ENCODE results near the gene EXD3. TPM values are rescaled to one million over a fixed set of nuclear protein-coding genes. Genes with fewer than 3 reads are reported as not detected.

EXD3 gene
- total RNA-seq, 1 donor from 2014 or later = 19.5 TPM

DNA sequence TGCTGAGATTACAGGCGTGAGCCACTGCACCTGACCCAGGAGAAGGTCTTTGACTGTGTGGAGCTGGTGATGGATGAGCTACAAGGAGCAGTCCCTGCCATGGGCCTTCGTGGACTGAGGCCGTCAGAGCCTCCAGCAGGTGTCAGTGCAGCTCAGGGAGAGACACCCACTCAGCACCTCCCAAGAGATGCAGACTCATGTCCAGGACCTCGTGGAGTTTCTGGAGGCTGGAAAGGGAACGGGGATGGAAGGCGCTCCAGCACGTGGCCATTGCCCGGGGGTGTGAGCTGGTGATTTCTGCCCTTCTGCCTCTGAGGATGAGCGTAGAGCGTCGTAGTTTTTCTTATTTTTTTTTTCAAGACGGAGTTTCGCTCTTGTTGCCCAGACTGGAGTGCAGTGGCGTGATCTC, 136.0 kb downstream of the EXD3 start:
- H3K4me1 Mint-ChIP-seq (ENCODE audit: unreplicated experiment) = no peaks in the 10 kb centered on the region
- TF ChIP-seq, protein P1, sequence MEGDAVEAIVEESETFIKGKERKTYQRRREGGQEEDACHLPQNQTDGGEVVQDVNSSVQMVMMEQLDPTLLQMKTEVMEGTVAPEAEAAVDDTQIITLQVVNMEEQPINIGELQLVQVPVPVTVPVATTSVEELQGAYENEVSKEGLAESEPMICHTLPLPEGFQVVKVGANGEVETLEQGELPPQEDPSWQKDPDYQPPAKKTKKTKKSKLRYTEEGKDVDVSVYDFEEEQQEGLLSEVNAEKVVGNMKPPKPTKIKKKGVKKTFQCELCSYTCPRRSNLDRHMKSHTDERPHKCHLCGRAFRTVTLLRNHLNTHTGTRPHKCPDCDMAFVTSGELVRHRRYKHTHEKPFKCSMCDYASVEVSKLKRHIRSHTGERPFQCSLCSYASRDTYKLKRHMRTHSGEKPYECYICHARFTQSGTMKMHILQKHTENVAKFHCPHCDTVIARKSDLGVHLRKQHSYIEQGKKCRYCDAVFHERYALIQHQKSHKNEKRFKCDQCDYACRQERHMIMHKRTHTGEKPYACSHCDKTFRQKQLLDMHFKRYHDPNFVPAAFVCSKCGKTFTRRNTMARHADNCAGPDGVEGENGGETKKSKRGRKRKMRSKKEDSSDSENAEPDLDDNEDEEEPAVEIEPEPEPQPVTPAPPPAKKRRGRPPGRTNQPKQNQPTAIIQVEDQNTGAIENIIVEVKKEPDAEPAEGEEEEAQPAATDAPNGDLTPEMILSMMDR (conservative IDR thresholded peaks at IDR 0.05) = peak; percentile 68
- peaks cover 21% of the 10 kb centered on the region for H3K27me3 Mint-ChIP-seq
- H3K4me3 Mint-ChIP-seq = no peak overlapping the region
- DNase-seq (ENCODE audit: extremely low spot score, unreplicated experiment) = no peak
- peak overlapping the region; percentile 12 for H3K27ac Mint-ChIP-seq
- no peaks in the 10 kb centered on the region for H3K36me3 Mint-ChIP-seq
- no peaks in the 10 kb centered on the region for H3K9me3 Mint-ChIP-seq

DNA sequence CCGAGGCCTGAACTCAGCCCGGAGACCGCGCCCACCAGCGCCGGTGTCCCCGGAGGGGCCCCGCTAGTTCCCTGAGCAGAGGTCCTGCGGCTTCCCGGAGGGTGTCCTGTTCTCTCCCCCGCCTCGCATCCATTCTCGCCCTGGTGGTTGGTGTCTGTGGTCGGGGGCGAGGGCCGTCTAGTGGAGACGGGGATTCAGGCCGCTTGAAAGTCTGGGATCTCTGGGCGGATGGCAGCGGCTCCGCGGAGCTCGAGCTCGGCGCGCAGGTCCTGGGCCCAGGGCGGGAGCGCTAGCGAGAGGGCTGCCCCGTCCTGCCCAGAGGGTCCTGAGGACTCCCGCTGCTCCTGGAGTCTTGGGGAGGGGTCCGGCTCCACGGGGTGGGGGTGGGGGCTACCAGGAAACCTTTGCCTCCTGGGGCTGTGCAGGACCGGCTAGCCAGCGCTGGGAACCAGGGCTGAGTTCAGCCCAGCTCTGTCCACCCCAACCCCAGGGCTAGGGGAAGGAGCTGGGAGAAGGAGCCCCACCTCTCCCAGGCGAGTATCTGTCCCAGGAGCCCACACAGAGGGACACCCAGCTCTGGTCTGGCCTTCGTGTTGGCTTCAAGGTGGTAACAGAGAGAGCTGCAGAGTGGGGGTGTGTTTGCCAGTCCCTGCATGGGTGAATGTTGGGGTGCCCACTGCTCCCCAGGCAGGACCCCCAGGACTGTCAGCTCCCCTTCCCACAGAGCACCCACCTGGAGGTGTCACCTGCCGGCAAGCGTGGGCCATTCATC, 141.4 kb downstream of the EXD3 start:
- H3K27me3 Mint-ChIP-seq = peaks cover 19% of the 10 kb centered on the region
- TF ChIP-seq, protein P1 (conservative IDR thresholded peaks at IDR 0.05) = no peak
- DNase-seq (ENCODE audit: extremely low spot score, unreplicated experiment) = peak; percentile 68
- no peak overlapping the region for H3K27ac Mint-ChIP-seq
- H3K9me3 Mint-ChIP-seq = no peaks in the 10 kb centered on the region
- H3K36me3 Mint-ChIP-seq = no peaks in the 10 kb centered on the region
- H3K4me3 Mint-ChIP-seq = peak overlapping the region; percentile 34
- peaks cover 5% of the 10 kb centered on the region for H3K4me1 Mint-ChIP-seq (ENCODE audit: unreplicated experiment)

DNA sequence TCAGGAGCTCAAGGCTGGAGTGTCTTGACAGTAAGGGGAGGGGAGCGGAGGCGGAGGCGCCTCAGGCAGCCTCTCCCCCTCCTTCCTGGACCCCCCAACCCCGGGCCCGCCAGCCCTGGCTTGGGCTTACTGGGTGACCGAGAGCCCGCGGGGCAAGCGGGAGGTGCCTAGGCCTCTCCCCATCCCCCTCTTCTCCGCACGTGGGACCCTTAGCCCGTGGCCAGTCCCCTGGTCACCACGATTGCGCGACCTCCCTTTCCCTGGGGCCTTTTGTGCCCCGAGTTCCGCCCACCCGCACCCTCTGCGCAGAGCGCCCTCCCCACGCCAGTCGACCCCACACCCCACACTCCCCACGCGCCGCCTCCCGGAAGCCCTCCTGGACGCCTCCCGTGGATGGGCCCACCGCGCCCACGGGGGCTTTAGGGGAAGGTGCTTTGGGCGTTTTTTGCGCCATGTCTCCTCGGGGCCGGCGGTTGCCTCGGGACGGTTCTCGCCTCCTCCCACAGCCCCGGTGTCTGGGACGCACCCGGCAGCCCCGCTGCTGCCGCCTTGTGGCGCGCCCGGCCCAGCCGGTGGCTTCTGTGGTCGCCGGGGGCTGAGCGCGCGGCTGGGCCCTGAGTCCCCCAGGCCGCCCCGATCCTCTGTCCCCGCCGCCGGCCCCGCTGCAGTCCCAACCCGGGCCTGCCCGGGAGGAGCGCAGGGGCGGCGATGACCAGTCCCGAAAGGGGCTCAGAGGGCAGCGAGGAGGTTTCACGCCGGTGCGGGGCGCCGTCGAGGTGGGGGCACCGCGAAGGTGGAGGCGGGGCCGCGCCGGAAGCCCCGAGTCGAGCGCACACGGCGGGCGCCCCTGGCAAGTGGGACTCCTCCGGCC, 142.3 kb downstream of the EXD3 start:
- peaks cover 7% of the 10 kb centered on the region for H3K4me1 Mint-ChIP-seq (ENCODE audit: unreplicated experiment)
- TF ChIP-seq, protein P1 (conservative IDR thresholded peaks at IDR 0.05) = peak; percentile 71
- no peaks in the 10 kb centered on the region for H3K9me3 Mint-ChIP-seq
- no peak overlapping the region for H3K4me3 Mint-ChIP-seq
- no peaks in the 10 kb centered on the region for H3K36me3 Mint-ChIP-seq
- no peak overlapping the region for H3K27ac Mint-ChIP-seq
- peak; percentile 71 for DNase-seq (ENCODE audit: extremely low spot score, unreplicated experiment)
- H3K27me3 Mint-ChIP-seq = peaks cover 19% of the 10 kb centered on the region

DNA sequence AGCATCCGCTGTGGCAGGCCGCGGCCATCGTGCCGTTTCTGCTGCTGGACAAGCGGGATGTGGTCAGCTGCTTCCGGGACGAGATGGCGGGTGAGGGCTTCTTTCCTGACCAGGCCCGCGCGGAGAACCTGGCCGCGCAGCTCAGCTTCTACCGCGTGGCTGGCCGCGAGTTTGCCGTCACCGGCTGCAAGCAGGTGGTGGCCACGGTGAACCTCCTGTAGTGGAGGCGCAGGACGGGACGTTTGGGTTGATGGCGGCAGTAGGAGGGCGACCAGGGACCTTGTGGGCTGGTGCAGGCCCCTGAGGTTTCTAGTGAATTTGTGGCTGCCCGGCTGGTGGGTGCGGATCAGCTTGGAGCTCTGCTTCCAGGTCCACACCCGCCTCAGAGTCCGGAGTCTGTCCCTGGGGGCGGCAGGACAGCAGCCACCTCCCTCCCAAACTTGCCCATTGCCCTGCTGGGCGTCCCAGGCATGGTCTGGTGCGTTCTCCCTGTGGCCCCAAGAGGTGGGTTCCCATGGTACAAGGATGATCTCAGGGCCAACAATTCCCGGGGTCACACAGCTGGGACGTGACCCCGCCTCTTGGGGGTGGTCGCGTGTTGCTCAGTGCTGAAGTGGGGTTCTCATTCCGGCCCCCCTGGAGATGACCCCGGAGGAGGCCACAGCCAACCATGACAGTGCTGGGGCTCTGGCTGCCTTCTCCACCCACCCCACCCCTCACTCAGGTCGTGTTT, 143.1 kb downstream of the EXD3 start:
- peaks cover 13% of the 10 kb centered on the region for H3K4me1 Mint-ChIP-seq (ENCODE audit: unreplicated experiment)
- TF ChIP-seq, protein P1 (conservative IDR thresholded peaks at IDR 0.05) = no peak
- H3K27ac Mint-ChIP-seq = no peak overlapping the region
- H3K9me3 Mint-ChIP-seq = no peaks in the 10 kb centered on the region
- no peak overlapping the region for H3K4me3 Mint-ChIP-seq
- no peaks in the 10 kb centered on the region for H3K36me3 Mint-ChIP-seq
- peaks cover 19% of the 10 kb centered on the region for H3K27me3 Mint-ChIP-seq
- peak; percentile 68 for DNase-seq (ENCODE audit: extremely low spot score, unreplicated experiment)
